ENCODE measurements around the gene LAMA3. TPM values are rescaled to one million over a fixed set of nuclear protein-coding genes. Genes with fewer than 3 reads are reported as not detected.

Gene LAMA3
- polyA plus RNA-seq, 1 of the 3 experiments (the other 2 are of a cell fraction) = 3.5 TPM

- WGBS (ENCODE audit: low lambda C conversion rate) = 73% methylated on average over 9 of the region's 9 CpGs
- no peak overlapping the region for H3K27ac ChIP-seq (ENCODE audit: low read depth in 2 of 2, low read length in 1 of 2)
- no peak for DNase-seq
These were observed 168.5 kb downstream of the LAMA3 start for GRCh38 chr18:23857756-23858155.

GRCh38 chr18:23859466-23860336, 170.4 kb downstream of the LAMA3 start:
- no peak overlapping the region for H3K4me3 ChIP-seq (ENCODE audit: low read depth in 2 of 2, low read length in 1 of 2)
- no peaks in the 10 kb centered on the region for H4K20me1 ChIP-seq (ENCODE audit: insufficient read depth)
- peaks cover 2 to 39% of the 10 kb centered on the region in 2 experiments; a peak in 3 of 4 replicates for H3K4me1 ChIP-seq (ENCODE audit: control insufficient read depth in 1 of 2, insufficient read depth in 2 of 2, low read depth in 1 of 2, low read length in 1 of 2)
- POLR2A ChIA-PET = no interaction called here
- 92% methylated on average over 3 of the region's 3 CpGs for WGBS (ENCODE audit: low lambda C conversion rate)
- no peak overlapping the region for H3K27ac ChIP-seq (ENCODE audit: low read depth in 2 of 2, low read length in 1 of 2)
- no peaks in the 10 kb centered on the region for H3K36me3 ChIP-seq (replicated peaks in 1 of 2; ENCODE audit: control insufficient read depth in 1 of 2, insufficient read depth in 2 of 2, low read length in 1 of 2)
- no peak overlapping the region for H3K9ac ChIP-seq
- H3K79me2 ChIP-seq (ENCODE audit: insufficient read depth) = no peaks in the 10 kb centered on the region
- no peaks in the 10 kb centered on the region for H3K27me3 ChIP-seq (ENCODE audit: insufficient read depth)
- no peaks in the 10 kb centered on the region for H3K9me2 ChIP-seq
- DNase-seq = no peak
- H2AFZ ChIP-seq (ENCODE audit: low read depth) = no peak overlapping the region
- H3K4me2 ChIP-seq = no peak overlapping the region
- CTCF ChIA-PET = interaction anchor here (1.1 kb wide), 1 partner anchor 59 kb away, joined by 4 read pairs; no protein-coding TSS in a partner anchor
- H3F3A ChIP-seq (replicated peaks; ENCODE audit: insufficient read depth) = peaks cover 26% of the 10 kb centered on the region
- H3K9me3 ChIP-seq = no peaks in the 10 kb centered on the region
- TF ChIP-seq TEAD4 (IDR thresholded peaks at IDR 0.05; ENCODE audit: borderline replicate concordance, insufficient read depth) (no peak), USF2 (IDR thresholded peaks at IDR 0.05; ENCODE audit: borderline replicate concordance, low read depth, low read length) (no peak), EP300 (IDR thresholded peaks at IDR 0.05; ENCODE audit: borderline replicate concordance in 1 of 2, low read depth in 1 of 2, low read length in 1 of 2) (no peak), RXRA (IDR thresholded peaks at IDR 0.05; ENCODE audit: borderline replicate concordance, low read depth) (no peak), CTCF (IDR thresholded peaks at IDR 0.05) (no peak), ZBTB33 (IDR thresholded peaks at IDR 0.05; ENCODE audit: borderline replicate concordance, low read depth) (no peak), EZH2phosphoT487 (IDR thresholded peaks at IDR 0.05; ENCODE audit: borderline replicate concordance, low read depth) (no peak), FOXJ3 (CRISPR knock-in tag; IDR thresholded peaks at IDR 0.05) (no peak), PBX3 (IDR thresholded peaks at IDR 0.05) (no peak), USF1 (IDR thresholded peaks at IDR 0.05; ENCODE audit: borderline replicate concordance, low read depth) (no peak), JUND (IDR thresholded peaks at IDR 0.05) (no peak), GATA2 (CRISPR knock-in tag; IDR thresholded peaks at IDR 0.05) (no peak)

More at GRCh38 chr18:23857756-23858155, 168.5 kb downstream of the LAMA3 start:
- Histone ChIP-seq H3K27me3 (ENCODE audit: insufficient read depth) (no peaks in the 10 kb centered on the region), H3K4me3 (ENCODE audit: low read depth in 2 of 2, low read length in 1 of 2) (no peak overlapping the region), H3K79me2 (ENCODE audit: insufficient read depth) (no peaks in the 10 kb centered on the region), H3F3A (replicated peaks; ENCODE audit: insufficient read depth) (peaks cover 17% of the 10 kb centered on the region), H2AFZ (ENCODE audit: low read depth) (no peak overlapping the region), H4K20me1 (ENCODE audit: insufficient read depth) (no peaks in the 10 kb centered on the region), H3K36me3 (replicated peaks in 1 of 2; ENCODE audit: control insufficient read depth in 1 of 2, insufficient read depth in 2 of 2, low read length in 1 of 2) (no peaks in the 10 kb centered on the region), H3K9me3 (no peaks in the 10 kb centered on the region), H3K9ac (no peak overlapping the region), H3K9me2 (no peaks in the 10 kb centered on the region), H3K4me1 (ENCODE audit: control insufficient read depth in 1 of 2, insufficient read depth in 2 of 2, low read depth in 1 of 2, low read length in 1 of 2) (peaks cover 2 to 34% of the 10 kb centered on the region in 2 experiments; a peak in 3 of 4 replicates), H3K4me2 (no peak overlapping the region)
- TF ChIP-seq MAX (IDR thresholded peaks at IDR 0.05; ENCODE audit: low read depth) (no peak), RCOR1 (IDR thresholded peaks at IDR 0.05; ENCODE audit: low read length) (no peak), GABPA (IDR thresholded peaks at IDR 0.05; ENCODE audit: low read depth) (no peak), JUND (IDR thresholded peaks at IDR 0.05) (no peak), GATA2 (CRISPR knock-in tag; IDR thresholded peaks at IDR 0.05) (no peak), RAD21 (IDR thresholded peaks at IDR 0.05; ENCODE audit: low read length) (no peak), TCF12 (IDR thresholded peaks at IDR 0.05) (no peak), SMC3 (IDR thresholded peaks at IDR 0.05; ENCODE audit: low read depth, low read length) (no peak), YY1 (IDR thresholded peaks at IDR 0.05; ENCODE audit: low read depth) (no peak)
- CTCF ChIA-PET = interaction anchor here (1.0 kb wide), 1 partner anchor 61 kb away, joined by 3 read pairs; no protein-coding TSS in a partner anchor
- POLR2A ChIA-PET = no interaction called here

Measured in SK-N-SH (cell line).